Lower leg skin (tissue), 4 donors: ENCODE measurements around the gene ATP8A2. TPM values are rescaled to one million over a fixed set of nuclear protein-coding genes. Genes with fewer than 3 reads are reported as not detected.

Experiments used
- DNase-seq, 2 donors: peaks; one replicate each; pipeline ENCODE4 v3.0.0-alpha.2; 2019; ENCODE audit warnings: low spot score in 2 of 2
- H3K4me3 ChIP-seq: fragments of 200-600 bp; sonication (generic); 2 replicates; pipeline ENCODE4 v1.5.1; 2017; ENCODE audit warnings: mild to moderate bottlenecking, low read depth; ENCODE audit not compliant: poor library complexity, severe bottlenecking
- POLR2A ChIP-seq, 2 donors: fragments of 450-650 bp; IDR thresholded peaks; one replicate each; pipeline ENCODE4 v1.6.1; 2016 to 2017; ENCODE audit warnings: antibody characterized with exemption in 2 of 2, mild to moderate bottlenecking in 1 of 2, moderate library complexity in 1 of 2
- WGBS, 2 donors: methylation state at CpG; one replicate each; pipeline ENCODE4 v1.1.5; 2018; 5-methylcytosine and 5-hydroxymethylcytosine counted together
- intact Hi-C: fragments of 100-400 bp; cut with DNase I; formaldehyde crosslinking; loops from one replicate; pipeline ENCODE4 v1.15.0; 2023; ENCODE audit warnings: low total_unique reads
- total RNA-seq, 4 donors: library from RNA; depleted of rRNA; stranded (reverse); fragments of >200 nt; gene quantifications; one replicate each; pipeline ENCODE4 v1.1.0, GENCODE V29; 2016
- TF ChIP-seq, protein P1 (sequence below), 3 donors: fragments of 450-650 bp; IDR thresholded peaks; one replicate each; pipeline ENCODE4 v1.5.1; 2016; ENCODE audit warnings: antibody characterized with exemption in 3 of 3, mild to moderate bottlenecking in 3 of 3, moderate library complexity in 2 of 3

Gene ATP8A2
- total RNA-seq, 4 donors from 2014 or later = 0.05 to 0.23 TPM; not detected in 2

DNA sequence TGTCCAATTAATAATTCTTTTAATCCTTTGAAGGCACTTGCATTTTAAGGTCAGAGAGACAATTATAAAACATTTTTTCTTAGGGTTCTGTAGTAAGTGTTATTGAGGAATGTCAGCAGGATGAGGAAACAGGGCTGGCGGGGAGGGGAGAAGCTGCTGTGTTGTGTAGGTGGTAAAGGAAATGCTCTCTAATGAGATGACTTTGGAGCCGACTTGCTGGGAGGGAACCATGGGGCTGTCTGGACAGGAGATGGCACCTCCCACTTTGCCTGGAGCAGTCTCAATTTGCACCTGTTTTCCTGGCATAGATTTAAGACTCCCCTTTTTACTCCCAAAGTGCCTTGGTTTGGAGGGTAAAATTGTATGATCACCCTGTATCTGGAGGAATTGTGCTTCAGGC lies 230.4 kb downstream of the ATP8A2 start:
- no peak for DNase-seq
- no peak overlapping the region for H3K4me3 ChIP-seq
- 27 to 31% methylated on average over 2 of the region's 2 CpGs for WGBS, 2 donors
- TF ChIP-seq, protein P1, sequence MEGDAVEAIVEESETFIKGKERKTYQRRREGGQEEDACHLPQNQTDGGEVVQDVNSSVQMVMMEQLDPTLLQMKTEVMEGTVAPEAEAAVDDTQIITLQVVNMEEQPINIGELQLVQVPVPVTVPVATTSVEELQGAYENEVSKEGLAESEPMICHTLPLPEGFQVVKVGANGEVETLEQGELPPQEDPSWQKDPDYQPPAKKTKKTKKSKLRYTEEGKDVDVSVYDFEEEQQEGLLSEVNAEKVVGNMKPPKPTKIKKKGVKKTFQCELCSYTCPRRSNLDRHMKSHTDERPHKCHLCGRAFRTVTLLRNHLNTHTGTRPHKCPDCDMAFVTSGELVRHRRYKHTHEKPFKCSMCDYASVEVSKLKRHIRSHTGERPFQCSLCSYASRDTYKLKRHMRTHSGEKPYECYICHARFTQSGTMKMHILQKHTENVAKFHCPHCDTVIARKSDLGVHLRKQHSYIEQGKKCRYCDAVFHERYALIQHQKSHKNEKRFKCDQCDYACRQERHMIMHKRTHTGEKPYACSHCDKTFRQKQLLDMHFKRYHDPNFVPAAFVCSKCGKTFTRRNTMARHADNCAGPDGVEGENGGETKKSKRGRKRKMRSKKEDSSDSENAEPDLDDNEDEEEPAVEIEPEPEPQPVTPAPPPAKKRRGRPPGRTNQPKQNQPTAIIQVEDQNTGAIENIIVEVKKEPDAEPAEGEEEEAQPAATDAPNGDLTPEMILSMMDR (IDR thresholded peaks at IDR 0.05) = no peak
- intact Hi-C loops = no loop called here

DNA sequence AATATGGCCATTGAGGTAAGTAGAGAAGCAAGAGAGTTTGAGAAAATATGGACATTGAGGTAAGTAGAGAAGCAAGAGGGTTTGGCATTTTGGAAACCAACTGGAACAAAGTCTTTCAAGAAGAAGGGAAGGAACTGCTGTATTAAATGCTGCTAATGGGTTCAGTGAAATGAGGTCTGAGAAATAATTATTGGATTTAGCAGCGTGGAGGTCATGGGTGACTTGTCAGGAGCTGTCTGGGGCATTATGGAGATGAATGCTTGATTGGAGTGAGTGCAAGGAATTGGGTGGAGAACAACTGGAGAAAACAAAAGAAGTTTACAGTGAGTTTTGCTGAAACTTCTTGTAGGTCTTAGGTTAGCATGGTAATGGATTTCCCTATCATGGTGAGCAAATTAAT lies 232.3 kb downstream of the ATP8A2 start:
- DNase-seq = no peak
- intact Hi-C loops = no loop called here
- WGBS, 2 donors = 58 to 76% methylated on average over 1 of the region's 1 CpG
- TF ChIP-seq, protein P1 (IDR thresholded peaks at IDR 0.05) = no peak
- no peak for TF ChIP-seq POLR2A (IDR thresholded peaks at IDR 0.05)
- no peak overlapping the region for H3K4me3 ChIP-seq

DNA sequence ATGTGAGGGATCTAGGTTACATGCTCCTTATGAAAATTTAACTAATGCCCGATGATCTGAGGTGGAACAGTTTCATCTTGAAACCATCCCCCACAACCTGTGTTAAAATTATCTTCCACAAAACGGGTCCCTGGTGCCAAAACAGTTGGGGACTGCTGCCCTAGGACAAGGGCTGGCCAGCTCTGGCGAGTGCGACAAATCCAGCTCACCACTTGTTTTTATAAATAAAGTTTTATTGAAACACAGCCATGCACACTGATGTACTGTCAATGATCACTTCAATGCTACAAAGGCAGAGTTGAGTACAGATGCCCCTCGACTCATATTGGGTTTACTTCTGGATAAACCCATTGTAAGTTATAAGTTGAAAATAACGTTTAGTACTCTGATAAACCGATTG lies 235.3 kb downstream of the ATP8A2 start:
- no peak for DNase-seq
- intact Hi-C loops = no loop called here
- TF ChIP-seq, protein P1 (IDR thresholded peaks at IDR 0.05) = no peak
- no peak for TF ChIP-seq POLR2A (IDR thresholded peaks at IDR 0.05)
- no peak overlapping the region for H3K4me3 ChIP-seq
- 82 to 84% methylated on average over 7 of the region's 7 CpGs for WGBS, 2 donors

DNA sequence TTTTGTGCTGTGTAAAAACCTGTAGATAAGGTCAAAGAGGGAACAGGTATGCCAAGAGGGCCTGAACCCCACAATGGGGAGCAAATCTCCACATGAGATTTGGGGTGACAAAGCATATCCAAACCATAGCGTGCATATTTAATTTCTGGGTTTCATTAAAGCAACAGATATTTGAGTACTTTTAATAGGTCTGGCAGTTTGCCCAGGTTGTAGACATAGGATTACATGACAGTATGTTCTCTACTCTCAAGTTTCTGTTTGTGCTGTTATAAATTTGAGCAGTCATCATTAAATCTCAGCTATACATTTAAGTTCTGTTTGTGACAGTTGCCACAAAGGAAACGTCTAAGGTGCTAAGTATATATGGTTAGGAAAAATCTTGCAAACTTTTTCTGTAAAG lies 236.4 kb downstream of the ATP8A2 start:
- H3K4me3 ChIP-seq = no peak overlapping the region
- no peak for DNase-seq
- no peak for TF ChIP-seq POLR2A (IDR thresholded peaks at IDR 0.05)
- TF ChIP-seq, protein P1 (IDR thresholded peaks at IDR 0.05) = no peak
- intact Hi-C loops = no loop called here
- 39 to 40% methylated on average over 2 of the region's 2 CpGs for WGBS, 2 donors

DNA sequence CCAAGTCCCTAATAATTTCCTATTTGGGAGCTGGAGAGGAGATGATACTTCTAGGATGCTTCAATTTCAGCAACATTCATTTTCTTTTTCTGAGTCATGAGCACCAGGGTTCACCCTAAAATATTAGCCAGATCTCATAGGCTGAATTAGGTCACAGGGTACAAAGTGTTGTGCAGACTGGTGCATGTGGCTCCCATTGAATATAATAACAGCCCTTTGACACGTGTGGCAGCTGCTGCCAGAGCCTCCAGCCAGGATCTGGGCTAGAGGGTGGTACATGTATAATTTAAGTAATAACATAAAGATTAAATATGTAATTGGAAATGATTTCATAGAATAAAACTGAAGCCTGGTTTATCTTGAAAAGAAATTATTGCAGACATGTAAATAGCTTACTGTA lies 244.9 kb downstream of the ATP8A2 start:
- WGBS, 2 donors = 33 to 45% methylated on average over 1 of the region's 1 CpG
- H3K4me3 ChIP-seq = no peak overlapping the region
- intact Hi-C loops = no loop called here
- TF ChIP-seq POLR2A (IDR thresholded peaks at IDR 0.05) = no peak
- TF ChIP-seq, protein P1 (IDR thresholded peaks at IDR 0.05) = no peak
- DNase-seq = no peak

DNA sequence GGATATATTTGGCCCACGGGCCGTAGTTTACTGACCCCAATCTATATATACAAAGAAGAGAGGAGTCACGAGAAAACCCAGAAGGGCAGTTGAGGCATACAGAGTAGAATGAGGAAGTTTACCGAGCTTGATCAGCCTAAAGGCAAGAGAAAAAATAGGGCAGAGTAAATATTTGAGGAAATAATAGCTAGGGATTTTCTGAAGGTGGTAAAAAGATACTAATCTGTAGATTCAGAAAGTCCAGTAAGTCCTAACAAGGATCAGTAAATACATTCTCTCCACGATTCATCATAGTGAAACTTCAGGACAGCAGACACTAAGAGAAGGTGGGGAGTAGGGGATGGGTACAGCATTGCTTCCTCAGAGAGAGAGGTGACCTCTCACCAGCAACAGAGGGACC lies 248.1 kb downstream of the ATP8A2 start:
- TF ChIP-seq, protein P1 (IDR thresholded peaks at IDR 0.05) = no peak
- no peak for TF ChIP-seq POLR2A (IDR thresholded peaks at IDR 0.05)
- intact Hi-C loops = no loop called here
- DNase-seq = no peak
- 80 to 90% methylated on average over 5 of the region's 5 CpGs for WGBS, 2 donors
- H3K4me3 ChIP-seq = no peak overlapping the region
